Melanocyte of skin (primary cell): ENCODE data around the gene SPTBN5. TPM values are rescaled to one million over a fixed set of nuclear protein-coding genes. Genes with fewer than 3 reads are reported as not detected.

Experiments
- small RNA-seq, 2 donors: library from RNA; depleted of rRNA; stranded (forward); fragments of <200 nt; gene quantifications; one replicate each; pipeline ENCODE3, GENCODE V24; 2012
- total RNA-seq, 2 donors: library from RNA; depleted of rRNA; stranded (reverse); fragments of >200 nt; gene quantifications; 2 replicates each; pipeline ENCODE4 v1.2.3, GENCODE V29; 2012

SPTBN5 gene
- 1 to 10 TPM; 3.0 to 3.8 TPM for total RNA-seq

GRCh38 chr15:41893422-41894250 lies at the start of gene SPTBN5:
TSS of gene SPTBN5 (minus strand) at chr15:41894053. CDS start at chr15:41893497, 556 bp downstream.

GRCh38 chr15:41838400-41838897 lies 55.4 kb downstream of the SPTBN5 start, which contains the start of gene PLA2G4B:
TSS of gene PLA2G4B (plus strand) at chr15:41838847. CDS start at chr15:41838914, 67 bp downstream.

GRCh38 chr15:41827880-41828806 lies 65.7 kb downstream of the SPTBN5 start, which contains the start of gene JMJD7:
TSS of gene JMJD7 (plus strand) at chr15:41828092. CDS start at chr15:41828125, 33 bp downstream.

Small RNA genes within 50 kb of the gene (small RNA-seq; reads per million reads assigned to genes)
- 0 reads per million in 2 donors for gene JMJD7-PLA2G4B
- gene MIR4310, result 0 reads per million in 2 donors
- gene RNA5SP393, result 0 reads per million in 2 donors

Other genes starting within 250 kb of the SPTBN5 start
- 10 to 100 TPM; 42.0 to 44.6 TPM for gene MGA, start 233.6 kb downstream of the SPTBN5 start, total RNA-seq
- gene MAPKBP1, start 119.6 kb downstream of the SPTBN5 start, total RNA-seq, result 10 to 100 TPM; 26.0 to 37.2 TPM
- 1 to 10 TPM; 1.7 to 2.4 TPM for gene JMJD7, start 66.0 kb downstream of the SPTBN5 start, total RNA-seq
- 1 to 10 TPM in 1 of 2 donors, under 1 TPM in 1; 0.33 to 1.0 TPM for gene PLA2G4B, start 55.2 kb downstream of the SPTBN5 start, total RNA-seq
- gene EHD4, start 78.5 kb upstream of the SPTBN5 start, total RNA-seq, result 10 to 100 TPM; 39.2 to 68.9 TPM
- not detected for gene PLA2G4E, start 127.0 kb upstream of the SPTBN5 start, total RNA-seq
- gene PLA2G4D, start 200.5 kb upstream of the SPTBN5 start, total RNA-seq, result not detected